Mucosa of rectum (tissue), 2 donors: Measurements from ENCODE around the gene DUSP8.

Experiments used
- H3K27ac ChIP-seq, 2 donors: one replicate each; pipeline ENCODE4 v1.7.0; 2013; ENCODE audit warnings: inconsistent platforms in 2 of 2, low read depth in 2 of 2, low read length in 2 of 2
- H3K27me3 ChIP-seq, 2 donors: one replicate each; pipeline ENCODE4 v1.7.0; 2013; ENCODE audit warnings: low read length in 2 of 2; ENCODE audit not compliant: control insufficient read depth in 2 of 2, insufficient read depth in 2 of 2
- H3K36me3 ChIP-seq, 2 donors: one replicate each; pipeline ENCODE4 v1.7.0; 2013; ENCODE audit warnings: low read length in 2 of 2; ENCODE audit not compliant: control insufficient read depth in 2 of 2, insufficient read depth in 2 of 2
- H3K4me1 ChIP-seq, 2 donors: one replicate each; pipeline ENCODE4 v1.7.0; 2013; ENCODE audit warnings: low read length in 2 of 2, mild to moderate bottlenecking in 1 of 2; ENCODE audit not compliant: control insufficient read depth in 2 of 2, insufficient read depth in 2 of 2
- H3K4me3 ChIP-seq, 2 donors: one replicate each; pipeline ENCODE4 v1.7.0; 2013; ENCODE audit warnings: low read length in 2 of 2
- H3K9ac ChIP-seq, 2 donors: one replicate each; pipeline ENCODE4 v1.7.0; 2013; ENCODE audit warnings: low read length in 2 of 2, low read depth in 1 of 2, mild to moderate bottlenecking in 1 of 2
- H3K9me3 ChIP-seq, 2 donors: one replicate each; pipeline ENCODE4 v1.7.0; 2013; ENCODE audit warnings: low read length in 2 of 2; ENCODE audit not compliant: control insufficient read depth in 2 of 2
- donor health status: healthy.
- donor health status: Normal muscosa, but diverticular disease.

The DUSP8 gene

GRCh38 chr11:1544536-1544935 is 27.5 kb downstream of the DUSP8 start:
- Histone ChIP-seq H3K36me3 (no peaks in the 10 kb centered on the region), H3K27me3 (peaks cover 0 to 4% of the 10 kb centered on the region in 2 donors)

GRCh38 chr11:1543606-1544263 is 28.3 kb downstream of the DUSP8 start:
- H3K27ac ChIP-seq = no peak overlapping the region
- H3K9ac ChIP-seq = no peak overlapping the region
- no peaks in the 10 kb centered on the region for H3K36me3 ChIP-seq
- no peak overlapping the region for H3K4me3 ChIP-seq
- H3K9me3 ChIP-seq = no peaks in the 10 kb centered on the region
- H3K27me3 ChIP-seq = peaks cover 0 to 4% of the 10 kb centered on the region in 2 donors
- peaks cover 25 to 37% of the 10 kb centered on the region in 2 donors for H3K4me1 ChIP-seq

More at GRCh38 chr11:1544536-1544935, 27.5 kb downstream of the DUSP8 start:
- Histone ChIP-seq H3K9me3 (no peaks in the 10 kb centered on the region), H3K27ac (no peak overlapping the region), H3K9ac (no peak overlapping the region), H3K4me3 (no peak overlapping the region), H3K4me1 (peaks cover 25 to 37% of the 10 kb centered on the region in 2 donors)

- peaks cover 15 to 27% of the 10 kb centered on the region in 2 donors for H3K4me1 ChIP-seq
- H3K27me3 ChIP-seq = peaks cover 0 to 4% of the 10 kb centered on the region in 2 donors
Observed at GRCh38 chr11:1542267-1542666, 29.8 kb downstream of the DUSP8 start.

GRCh38 chr11:1541474-1542204 is 30.4 kb downstream of the DUSP8 start:
- no peak overlapping the region for H3K27ac ChIP-seq
- H3K4me1 ChIP-seq = peaks cover 9 to 21% of the 10 kb centered on the region in 2 donors
- no peaks in the 10 kb centered on the region for H3K36me3 ChIP-seq
- no peaks in the 10 kb centered on the region for H3K9me3 ChIP-seq
- H3K9ac ChIP-seq = no peak overlapping the region
- peaks cover 0 to 4% of the 10 kb centered on the region in 2 donors for H3K27me3 ChIP-seq
- H3K4me3 ChIP-seq = no peak overlapping the region

More at GRCh38 chr11:1542267-1542666, 29.8 kb downstream of the DUSP8 start:
- no peak overlapping the region for H3K27ac ChIP-seq
- no peak overlapping the region for H3K9ac ChIP-seq
- no peak overlapping the region for H3K4me3 ChIP-seq
- no peaks in the 10 kb centered on the region for H3K9me3 ChIP-seq
- H3K36me3 ChIP-seq = no peaks in the 10 kb centered on the region

- no peaks in the 10 kb centered on the region for H3K27me3 ChIP-seq
- H3K9ac ChIP-seq = no peak overlapping the region
- H3K27ac ChIP-seq = no peak overlapping the region
- peaks cover 0 to 7% of the 10 kb centered on the region in 2 donors for H3K4me1 ChIP-seq
- no peak overlapping the region for H3K4me3 ChIP-seq
- H3K36me3 ChIP-seq = peaks cover 3 to 9% of the 10 kb centered on the region in 2 donors
- no peaks in the 10 kb centered on the region for H3K9me3 ChIP-seq
Observed at GRCh38 chr11:1540074-1540473, 32.0 kb downstream of the DUSP8 start.

DNA sequence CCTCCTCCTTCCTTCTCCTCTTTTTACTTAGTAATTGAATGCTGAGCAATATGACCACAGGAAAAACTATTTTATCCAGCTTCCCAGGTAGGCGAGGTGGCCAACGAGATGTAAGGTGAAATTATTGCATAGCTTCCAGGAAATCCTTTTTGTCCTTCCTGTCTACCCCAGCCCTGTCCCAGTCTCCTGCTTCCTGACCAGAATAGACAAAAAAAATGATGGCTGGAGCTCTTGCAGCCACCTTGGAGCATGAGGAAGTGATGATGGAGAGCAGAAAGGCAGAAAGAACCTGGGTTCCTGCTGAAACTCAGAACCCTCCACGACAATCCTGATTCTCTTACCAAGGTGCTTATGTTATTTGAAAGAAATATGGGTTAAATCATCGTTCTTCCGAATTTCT is 33.9 kb downstream of the DUSP8 start:
- no peaks in the 10 kb centered on the region for H3K9me3 ChIP-seq
- H3K9ac ChIP-seq = no peak overlapping the region
- H3K4me1 ChIP-seq = peaks cover 0 to 7% of the 10 kb centered on the region in 2 donors
- H3K4me3 ChIP-seq = no peak overlapping the region
- peaks cover 3 to 13% of the 10 kb centered on the region in 2 donors for H3K36me3 ChIP-seq
- H3K27ac ChIP-seq = no peak overlapping the region
- H3K27me3 ChIP-seq = no peaks in the 10 kb centered on the region

DNA sequence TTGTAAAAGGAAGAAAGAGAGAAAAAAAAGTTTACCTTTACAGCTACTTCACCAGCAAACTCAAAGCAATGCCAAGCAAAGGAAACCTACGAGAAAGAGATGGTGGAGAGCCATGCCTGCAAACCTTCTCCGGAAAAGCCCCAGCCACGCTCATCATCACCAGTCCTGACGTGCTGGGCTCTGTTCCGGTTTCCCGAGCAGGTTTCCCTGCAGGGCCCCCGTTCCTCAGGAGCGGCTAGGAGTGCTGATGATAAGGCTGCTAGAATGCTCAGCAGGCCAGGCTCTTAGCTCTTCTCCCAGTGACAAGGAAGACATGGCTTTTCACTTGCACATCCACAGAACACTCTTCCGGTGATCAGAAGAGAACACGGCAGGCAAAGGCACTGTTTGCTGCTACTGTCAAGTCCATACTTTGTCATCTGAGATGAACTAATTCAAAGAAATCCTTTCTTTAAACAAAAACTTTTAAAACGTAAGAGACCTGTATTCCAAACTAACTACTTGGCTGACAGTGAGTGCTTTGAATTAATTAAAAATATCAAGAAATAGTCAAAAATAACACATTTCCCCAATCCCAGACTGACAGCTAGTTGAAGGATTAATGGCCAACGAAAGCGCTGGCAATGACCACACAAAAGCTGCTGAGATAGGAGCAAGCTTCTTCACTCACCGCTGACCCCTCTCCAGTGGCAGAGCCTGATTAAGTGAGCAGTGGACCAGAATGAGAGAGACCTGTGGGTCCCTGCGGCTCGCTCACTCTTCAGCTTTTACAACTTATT is 35.8 kb downstream of the DUSP8 start:
- no peak overlapping the region for H3K4me3 ChIP-seq
- H3K4me1 ChIP-seq = peaks cover 3 to 4% of the 10 kb centered on the region in 2 donors
- H3K9me3 ChIP-seq = no peaks in the 10 kb centered on the region
- H3K27me3 ChIP-seq = no peaks in the 10 kb centered on the region
- H3K27ac ChIP-seq = no peak overlapping the region
- peaks cover 3 to 17% of the 10 kb centered on the region in 2 donors for H3K36me3 ChIP-seq
- H3K9ac ChIP-seq = no peak overlapping the region

- peaks cover 3 to 17% of the 10 kb centered on the region in 2 donors for H3K36me3 ChIP-seq
- H3K4me3 ChIP-seq = no peak overlapping the region
- H3K27ac ChIP-seq = no peak overlapping the region
- H3K4me1 ChIP-seq = peaks cover 3 to 7% of the 10 kb centered on the region in 2 donors
- no peaks in the 10 kb centered on the region for H3K27me3 ChIP-seq
- H3K9me3 ChIP-seq = no peaks in the 10 kb centered on the region
- no peak overlapping the region for H3K9ac ChIP-seq
Observed at GRCh38 chr11:1534682-1535081, 37.4 kb downstream of the DUSP8 start.

DNA sequence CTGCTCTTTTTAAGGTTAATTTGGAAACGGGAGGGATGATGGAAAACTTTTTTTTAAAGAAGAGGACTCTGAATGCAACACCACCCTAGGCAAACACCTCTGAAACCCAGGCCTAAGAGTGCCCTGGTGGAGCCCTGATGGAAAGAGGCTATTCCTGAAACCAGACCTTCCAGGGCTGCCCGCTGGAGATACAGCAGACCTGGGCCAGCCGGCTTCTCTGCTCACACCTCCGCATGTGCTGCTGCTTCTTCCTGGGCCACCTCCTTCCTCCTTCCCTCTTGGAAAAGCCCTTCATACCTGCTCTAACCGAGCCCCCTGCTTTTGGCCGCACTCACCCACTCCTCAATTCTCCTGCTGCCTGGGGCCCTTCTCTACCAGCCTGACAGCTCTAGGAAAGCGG is 37.9 kb downstream of the DUSP8 start:
- Histone ChIP-seq H3K9me3 (no peaks in the 10 kb centered on the region), H3K4me1 (peaks cover 3 to 7% of the 10 kb centered on the region in 2 donors), H3K4me3 (no peak overlapping the region), H3K9ac (no peak overlapping the region), H3K36me3 (peaks cover 3 to 17% of the 10 kb centered on the region in 2 donors), H3K27ac (no peak overlapping the region), H3K27me3 (no peaks in the 10 kb centered on the region)

GRCh38 chr11:1533342-1533725 is 38.7 kb downstream of the DUSP8 start:
- no peak overlapping the region for H3K27ac ChIP-seq
- H3K4me1 ChIP-seq = peaks cover 3 to 7% of the 10 kb centered on the region in 2 donors
- H3K27me3 ChIP-seq = no peaks in the 10 kb centered on the region
- no peak overlapping the region for H3K9ac ChIP-seq
- peaks cover 3 to 17% of the 10 kb centered on the region in 2 donors for H3K36me3 ChIP-seq
- H3K9me3 ChIP-seq = no peaks in the 10 kb centered on the region
- H3K4me3 ChIP-seq = no peak overlapping the region
